HepG2 (cell line): ENCODE data around the gene COL8A1. TPM values are rescaled to one million over a fixed set of nuclear protein-coding genes. Genes with fewer than 3 reads are reported as not detected.

Experiments used
- ATAC-seq: fragments of 200-7000 bp; cut with Tn5 transposase; 3 replicates; pipeline ENCODE4 v1.9.1; 2020; ENCODE audit warnings: mild to moderate bottlenecking, moderate library complexity
- BruUV-seq: library from RNA; stranded (reverse); fragments of 400-500 nt; replicated peaks from 2 replicates; lab custom pipeline; 2021; lab: Mats Ljungman, UMichigan
- CTCF ChIA-PET: fragments of 300-600 bp; formaldehyde crosslinking; extraction: SDS; loops from one replicate; lab custom pipeline; 2021; ENCODE audit warnings: low total read pairs, inconsistent platforms, low intra/inter-chr PET ratio; lab: Yijun Ruan, JAX
- POLR2A ChIA-PET: fragments of 350-600 bp; sonication (Branson Sonifier 250); formaldehyde crosslinking; loops from one replicate; lab custom pipeline; 2020; ENCODE audit warnings: antibody characterized with exemption, inconsistent platforms; lab: Yijun Ruan, JAX
- DNase-seq: peaks from one replicate; pipeline ENCODE4 v3.0.0-alpha.2; 2015; ENCODE audit warnings: low spot score
- FAIRE-seq: peaks from 3 replicates; lab custom pipeline; 2011; peaks lifted over from hg19 to GRCh38; lab: Jason Lieb, UNC
- H2AFZ ChIP-seq: one replicate; pipeline ENCODE4 v1.6.1; 2011; ENCODE audit warnings: low read length, inconsistent platforms
- H3K27ac ChIP-seq: fragments of 300-600 bp; 3 replicates; pipeline ENCODE4 v1.8.0; 2011; ENCODE audit warnings: mixed run types, mild to moderate bottlenecking, mixed read lengths, low read length, inconsistent platforms; ENCODE audit not compliant: insufficient read depth; ENCODE audit errors: extremely low read length
- H3K27me3 ChIP-seq, 2 experiments: fragments of 200-600 bp in 1 of 2; 2 replicates in 1 of 2; 3 replicates in 1 of 2; pipeline versions ENCODE4 v1.6.0 to v1.8.0; 2011; ENCODE audit warnings: low read length in 2 of 2, mild to moderate bottlenecking in 2 of 2, moderate library complexity in 2 of 2, inconsistent platforms in 1 of 2; ENCODE audit not compliant: insufficient read depth in 2 of 2, control insufficient read depth in 1 of 2
- H3K36me3 ChIP-seq, 2 experiments: fragments of 200-600 bp in 1 of 2; replicated peaks in 1 of 2; 2 replicates in 1 of 2; 3 replicates in 1 of 2; pipeline versions ENCODE4 v1.5.1 to v1.8.0; 2011; ENCODE audit warnings: low read length in 2 of 2, inconsistent platforms in 1 of 2; ENCODE audit not compliant: insufficient read depth in 2 of 2, control insufficient read depth in 1 of 2
- H3K4me1 ChIP-seq: 2 replicates; pipeline ENCODE4 v1.5.1; 2012; ENCODE audit warnings: low read length, inconsistent platforms; ENCODE audit not compliant: insufficient read depth
- H3K4me2 ChIP-seq: 2 replicates; pipeline ENCODE4 v1.6.0; 2011; ENCODE audit warnings: low read depth, low read length, inconsistent platforms
- H3K4me3 ChIP-seq, 3 experiments: fragments of 200-600 bp in 1 of 3; sonication (generic), shearing (Covaris generic) in 1 of 3; replicated peaks in 1 of 3; 2 replicates each; pipeline ENCODE4 v1.5.1; 2011 to 2016; ENCODE audit warnings: low read length in 3 of 3, inconsistent platforms in 2 of 3, low read depth in 2 of 3, mild to moderate bottlenecking in 2 of 3, control low read depth in 1 of 3, mixed read lengths in 1 of 3; ENCODE audit not compliant: insufficient read depth in 1 of 3
- H3K79me2 ChIP-seq: one replicate; pipeline ENCODE4 v1.6.1; 2011; ENCODE audit warnings: low read length, inconsistent platforms; ENCODE audit not compliant: insufficient read depth
- H3K9ac ChIP-seq: 2 replicates; pipeline ENCODE4 v1.6.0; 2011; ENCODE audit warnings: mild to moderate bottlenecking, low read depth, low read length, inconsistent platforms; ENCODE audit not compliant: insufficient read depth
- H3K9me3 ChIP-seq: 2 replicates; pipeline ENCODE4 v1.5.1; 2012; ENCODE audit warnings: mild to moderate bottlenecking, low read length
- H4K20me1 ChIP-seq: 2 replicates; pipeline ENCODE4 v1.6.0; 2011; ENCODE audit warnings: inconsistent platforms, mild to moderate bottlenecking, low read length, moderate library complexity; ENCODE audit not compliant: insufficient read depth
- ATF4 ChIP-seq, 2 experiments: fragments of 450-650 bp in 1 of 2; sonication (generic) in 1 of 2; formaldehyde crosslinking; IDR thresholded peaks; 2 replicates each; pipeline versions ENCODE4 v1.5.0 to v1.8.0; 2020 to 2022; ENCODE audit warnings: mild to moderate bottlenecking in 1 of 2, missing genetic modification reagents in 1 of 2
- CENPT ChIP-seq: sonication (generic); formaldehyde crosslinking; IDR thresholded peaks from 2 replicates; pipeline ENCODE4 v1.8.0; 2022; ENCODE audit warnings: low read depth, mild to moderate bottlenecking, moderate library complexity, missing genetic modification reagents
- FOXK2 ChIP-seq: fragments of 450-650 bp; IDR thresholded peaks from 2 replicates; pipeline ENCODE4 v1.6.1; 2016
- FOXM1 ChIP-seq: sonication (generic); formaldehyde crosslinking; IDR thresholded peaks from 2 replicates; pipeline ENCODE4 v1.5.0; 2020; ENCODE audit warnings: missing genetic modification reagents
- HDAC2 ChIP-seq: sonication (generic); formaldehyde crosslinking; IDR thresholded peaks from 2 replicates; pipeline ENCODE4 v1.4.0; 2020; ENCODE audit warnings: missing genetic modification reagents
- HNRNPUL1 ChIP-seq: fragments of 200-400 bp; formaldehyde crosslinking; IDR thresholded peaks from 2 replicates; pipeline ENCODE4 v1.6.1; 2017; ENCODE audit warnings: low read depth, mild to moderate bottlenecking, low read length, moderate library complexity
- MAZ ChIP-seq, 2 experiments: sonication (generic) in 1 of 2; formaldehyde crosslinking in 1 of 2; IDR thresholded peaks; 2 replicates each; pipeline versions ENCODE4 v1.5.0 to v1.6.1; 2012 to 2020; ENCODE audit warnings: low read depth in 2 of 2, mild to moderate bottlenecking in 2 of 2, borderline replicate concordance in 1 of 2, improper control_type of control experiment in 1 of 2, low read length in 1 of 2, missing genetic modification reagents in 1 of 2, moderate library complexity in 1 of 2
- NFRKB ChIP-seq: fragments of 450-650 bp; IDR thresholded peaks from 2 replicates; pipeline ENCODE4 v1.6.1; 2017
- NFYB ChIP-seq: sonication (generic); formaldehyde crosslinking; IDR thresholded peaks from 2 replicates; pipeline ENCODE4 v1.4.0; 2020; ENCODE audit warnings: missing genetic modification reagents
- NPAS2 ChIP-seq: sonication (generic); formaldehyde crosslinking; IDR thresholded peaks from 2 replicates; pipeline ENCODE4 v1.8.0; 2022; ENCODE audit warnings: mild to moderate bottlenecking, missing genetic modification reagents, borderline replicate concordance
- NR2C2 ChIP-seq: sonication (generic); formaldehyde crosslinking; IDR thresholded peaks from 2 replicates; pipeline ENCODE4 v1.4.0; 2020; ENCODE audit warnings: missing genetic modification reagents, mild to moderate bottlenecking, moderate library complexity, borderline replicate concordance
- SMAD1 ChIP-seq: sonication (generic); formaldehyde crosslinking; IDR thresholded peaks from 2 replicates; pipeline ENCODE4 v1.4.0; 2020; ENCODE audit warnings: missing genetic modification reagents, low read depth, mild to moderate bottlenecking, borderline replicate concordance
- SNAPC5 ChIP-seq: sonication (generic); formaldehyde crosslinking; IDR thresholded peaks from 2 replicates; pipeline ENCODE4 v1.8.1; 2023; ENCODE audit warnings: mild to moderate bottlenecking, missing genetic modification reagents, borderline replicate concordance
- ZNF207 ChIP-seq: fragments of 450-650 bp; IDR thresholded peaks from 2 replicates; pipeline ENCODE4 v1.6.1; 2016; ENCODE audit warnings: antibody characterized with exemption, borderline replicate concordance
- ZNF768 ChIP-seq: sonication (generic); formaldehyde crosslinking; IDR thresholded peaks from 2 replicates; pipeline ENCODE4 v1.4.0; 2020; ENCODE audit warnings: missing genetic modification reagents
- ZNF773 ChIP-seq: sonication (generic); formaldehyde crosslinking; IDR thresholded peaks from 2 replicates; pipeline ENCODE4 v1.4.0; 2020; ENCODE audit warnings: missing genetic modification reagents, borderline replicate concordance
- WGBS: methylation state at CpG from one replicate; pipeline ENCODE4 v1.1.6; 2017; ENCODE audit warnings: low lambda C conversion rate; 5-methylcytosine and 5-hydroxymethylcytosine counted together
- in situ Hi-C: cut with HindIII; loops from 2 replicates; pipeline ENCODE4 v1.10.0; 2017; ENCODE audit warnings: low pct_unique_long_range_greater_than_20kb; ENCODE audit not compliant: extremely low pct_ligation_motif_present
- intact Hi-C: fragments of 100-400 bp; cut with micrococcal nuclease; formaldehyde crosslinking; loops from one replicate; pipeline ENCODE4 v1.10.0; 2022; ENCODE audit not compliant: unreplicated experiment
- polyA plus RNA-seq, 8 experiments: library from polyadenylated mRNA; depleted of rRNA in 3 of 8; stranded (reverse) in 7 of 8; unstranded in 1 of 8; fragments of >200 nt; fragmentation: Illumina TruSeq in 4 of 8; extraction: Trizol in 4 of 8; gene quantifications; 2 replicates each; pipeline versions ENCODE4 v1.2.1 to v1.2.3, GENCODE V29; 2011 to 2016; ENCODE audit warnings: low read depth in 4 of 8, missing spikeins in 1 of 8, mixed read lengths in 1 of 8; ENCODE audit not compliant: insufficient read depth in 1 of 8
- total RNA-seq, 5 experiments: library from RNA; depleted of rRNA; stranded (reverse); fragments of >200 nt; fragmentation: Illumina TruSeq; extraction: Trizol; gene quantifications; 2 replicates each; pipeline ENCODE4 v1.2.3, GENCODE V29; 2016; ENCODE audit warnings: low read depth in 1 of 5
- TF ChIP-seq, protein P1 (sequence below): sonication (generic); formaldehyde crosslinking; IDR thresholded peaks from 2 replicates; pipeline ENCODE4 v1.5.0; 2020; ENCODE audit warnings: mild to moderate bottlenecking, missing genetic modification reagents, borderline replicate concordance

Gene COL8A1
- total and polyA plus RNA-seq, 2 of the 13 experiments (the other 11 are each of a cell fraction or from before 2014, with no cell fraction given): not detected

GRCh38 chr3:99755831-99756230 lies 117.4 kb downstream of the COL8A1 start:
- H3K9me3 ChIP-seq: no peaks in the 10 kb centered on the region
- no peak overlapping the region for H3K9ac ChIP-seq
- no peak overlapping the region for H2AFZ ChIP-seq
- no peaks in the 10 kb centered on the region for H3K36me3 ChIP-seq
- no peaks in the 10 kb centered on the region for H3K4me1 ChIP-seq
- H3K4me2 ChIP-seq: no peak overlapping the region
- ChIA-PET CTCF (no interaction called here), POLR2A (no interaction called here)
- no peak for FAIRE-seq
- no peaks in the 10 kb centered on the region for H3K27me3 ChIP-seq
- no peak for ATAC-seq
- no peaks in the 10 kb centered on the region for H3K79me2 ChIP-seq
- H3K4me3 ChIP-seq: no peak overlapping the region
- H4K20me1 ChIP-seq: no peaks in the 10 kb centered on the region
- in situ Hi-C loops (loop anchor here (10.0 kb wide), 1 partner anchor 111 kb away; no protein-coding TSS in a partner anchor), intact Hi-C loops (no loop called here)
- no peak overlapping the region for H3K27ac ChIP-seq
- DNase-seq: no peak
- BruUV-seq: no TSS peak
- 18% methylated on average over 6 of the region's 6 CpGs for WGBS
- TF ChIP-seq NFYB: no peak
- no peak for TF ChIP-seq HNRNPUL1
- TF ChIP-seq MAZ (IDR thresholded peaks at IDR 0.05; ENCODE audit: borderline replicate concordance, low read depth, low read length): no peak
- no peak for TF ChIP-seq MAZ (CRISPR knock-in tag; IDR thresholded peaks at IDR 0.05; ENCODE audit: low read depth)
- no peak for TF ChIP-seq NPAS2
- TF ChIP-seq, protein P1, sequence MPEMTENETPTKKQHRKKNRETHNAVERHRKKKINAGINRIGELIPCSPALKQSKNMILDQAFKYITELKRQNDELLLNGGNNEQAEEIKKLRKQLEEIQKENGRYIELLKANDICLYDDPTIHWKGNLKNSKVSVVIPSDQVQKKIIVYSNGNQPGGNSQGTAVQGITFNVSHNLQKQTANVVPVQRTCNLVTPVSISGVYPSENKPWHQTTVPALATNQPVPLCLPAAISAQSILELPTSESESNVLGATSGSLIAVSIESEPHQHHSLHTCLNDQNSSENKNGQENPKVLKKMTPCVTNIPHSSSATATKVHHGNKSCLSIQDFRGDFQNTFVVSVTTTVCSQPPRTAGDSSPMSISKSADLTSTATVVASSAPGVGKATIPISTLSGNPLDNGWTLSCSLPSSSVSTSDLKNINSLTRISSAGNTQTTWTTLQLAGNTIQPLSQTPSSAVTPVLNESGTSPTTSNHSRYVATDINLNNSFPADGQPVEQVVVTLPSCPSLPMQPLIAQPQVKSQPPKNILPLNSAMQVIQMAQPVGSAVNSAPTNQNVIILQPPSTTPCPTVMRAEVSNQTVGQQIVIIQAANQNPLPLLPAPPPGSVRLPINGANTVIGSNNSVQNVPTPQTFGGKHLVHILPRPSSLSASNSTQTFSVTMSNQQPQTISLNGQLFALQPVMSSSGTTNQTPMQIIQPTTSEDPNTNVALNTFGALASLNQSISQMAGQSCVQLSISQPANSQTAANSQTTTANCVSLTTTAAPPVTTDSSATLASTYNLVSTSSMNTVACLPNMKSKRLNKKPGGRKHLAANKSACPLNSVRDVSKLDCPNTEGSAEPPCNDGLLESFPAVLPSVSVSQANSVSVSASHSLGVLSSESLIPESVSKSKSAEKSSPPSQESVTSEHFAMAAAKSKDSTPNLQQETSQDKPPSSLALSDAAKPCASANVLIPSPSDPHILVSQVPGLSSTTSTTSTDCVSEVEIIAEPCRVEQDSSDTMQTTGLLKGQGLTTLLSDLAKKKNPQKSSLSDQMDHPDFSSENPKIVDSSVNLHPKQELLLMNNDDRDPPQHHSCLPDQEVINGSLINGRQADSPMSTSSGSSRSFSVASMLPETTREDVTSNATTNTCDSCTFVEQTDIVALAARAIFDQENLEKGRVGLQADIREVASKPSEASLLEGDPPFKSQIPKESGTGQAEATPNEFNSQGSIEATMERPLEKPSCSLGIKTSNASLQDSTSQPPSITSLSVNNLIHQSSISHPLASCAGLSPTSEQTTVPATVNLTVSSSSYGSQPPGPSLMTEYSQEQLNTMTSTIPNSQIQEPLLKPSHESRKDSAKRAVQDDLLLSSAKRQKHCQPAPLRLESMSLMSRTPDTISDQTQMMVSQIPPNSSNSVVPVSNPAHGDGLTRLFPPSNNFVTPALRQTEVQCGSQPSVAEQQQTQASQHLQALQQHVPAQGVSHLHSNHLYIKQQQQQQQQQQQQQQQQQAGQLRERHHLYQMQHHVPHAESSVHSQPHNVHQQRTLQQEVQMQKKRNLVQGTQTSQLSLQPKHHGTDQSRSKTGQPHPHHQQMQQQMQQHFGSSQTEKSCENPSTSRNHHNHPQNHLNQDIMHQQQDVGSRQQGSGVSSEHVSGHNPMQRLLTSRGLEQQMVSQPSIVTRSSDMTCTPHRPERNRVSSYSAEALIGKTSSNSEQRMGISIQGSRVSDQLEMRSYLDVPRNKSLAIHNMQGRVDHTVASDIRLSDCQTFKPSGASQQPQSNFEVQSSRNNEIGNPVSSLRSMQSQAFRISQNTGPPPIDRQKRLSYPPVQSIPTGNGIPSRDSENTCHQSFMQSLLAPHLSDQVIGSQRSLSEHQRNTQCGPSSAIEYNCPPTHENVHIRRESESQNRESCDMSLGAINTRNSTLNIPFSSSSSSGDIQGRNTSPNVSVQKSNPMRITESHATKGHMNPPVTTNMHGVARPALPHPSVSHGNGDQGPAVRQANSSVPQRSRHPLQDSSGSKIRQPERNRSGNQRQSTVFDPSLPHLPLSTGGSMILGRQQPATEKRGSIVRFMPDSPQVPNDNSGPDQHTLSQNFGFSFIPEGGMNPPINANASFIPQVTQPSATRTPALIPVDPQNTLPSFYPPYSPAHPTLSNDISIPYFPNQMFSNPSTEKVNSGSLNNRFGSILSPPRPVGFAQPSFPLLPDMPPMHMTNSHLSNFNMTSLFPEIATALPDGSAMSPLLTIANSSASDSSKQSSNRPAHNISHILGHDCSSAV: no peak
- no peak for TF ChIP-seq NR2C2 (CRISPR knock-in tag)
- no peak for TF ChIP-seq SMAD1 (CRISPR knock-in tag)
- no peak for TF ChIP-seq ZNF768
- no peak for TF ChIP-seq CENPT (CRISPR knock-in tag)
- TF ChIP-seq ZNF773 (CRISPR knock-in tag): no peak
- no peak for TF ChIP-seq ATF4 (CRISPR knock-in tag; IDR thresholded peaks at IDR 0.05)
- TF ChIP-seq ZNF207: no peak
- TF ChIP-seq SNAPC5: no peak
- no peak for TF ChIP-seq HDAC2 (CRISPR knock-in tag)
- no peak for TF ChIP-seq NFRKB
- TF ChIP-seq FOXM1 (CRISPR knock-in tag): no peak
- no peak for TF ChIP-seq FOXK2
